ENCODE data around the gene AIF1L. TPM values are rescaled to one million over a fixed set of nuclear protein-coding genes. Genes with fewer than 3 reads are reported as not detected.
"Not testable (repeated sequence)": the region's sequence is repeated elsewhere in the genome, so short reads cannot be mapped to it uniquely, and the experiment has no call there.

The AIF1L gene
- total RNA-seq, 1 donor from 2014 or later, result 13.2 TPM

DNA sequence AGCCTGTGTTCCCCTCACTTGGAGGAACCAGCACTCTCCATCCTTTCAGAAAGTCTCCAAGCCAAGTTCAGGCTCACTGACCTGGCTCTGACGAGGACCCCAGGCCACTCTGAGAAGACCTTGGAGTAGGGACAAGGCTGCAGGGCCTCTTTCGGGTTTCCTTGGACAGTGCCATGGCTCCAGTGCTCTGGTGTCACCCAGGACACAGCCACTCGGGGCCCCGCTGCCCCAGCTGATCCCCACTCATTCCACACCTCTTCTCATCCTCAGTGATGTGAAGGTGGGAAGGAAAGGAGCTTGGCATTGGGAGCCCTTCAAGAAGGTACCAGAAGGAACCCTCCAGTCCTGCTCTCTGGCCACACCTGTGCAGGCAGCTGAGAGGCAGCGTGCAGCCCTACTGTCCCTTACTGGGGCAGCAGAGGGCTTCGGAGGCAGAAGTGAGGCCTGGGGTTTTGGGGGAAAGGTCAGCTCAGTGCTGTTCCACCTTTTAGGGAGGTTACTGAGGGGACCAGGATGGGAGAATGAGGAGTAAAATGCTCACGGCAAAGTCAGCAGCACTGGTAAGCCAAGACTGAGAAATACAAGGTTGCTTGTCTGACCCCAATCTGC is 24.4 kb downstream of the AIF1L start:
- no peak for DNase-seq (ENCODE audit: low spot score)

DNA sequence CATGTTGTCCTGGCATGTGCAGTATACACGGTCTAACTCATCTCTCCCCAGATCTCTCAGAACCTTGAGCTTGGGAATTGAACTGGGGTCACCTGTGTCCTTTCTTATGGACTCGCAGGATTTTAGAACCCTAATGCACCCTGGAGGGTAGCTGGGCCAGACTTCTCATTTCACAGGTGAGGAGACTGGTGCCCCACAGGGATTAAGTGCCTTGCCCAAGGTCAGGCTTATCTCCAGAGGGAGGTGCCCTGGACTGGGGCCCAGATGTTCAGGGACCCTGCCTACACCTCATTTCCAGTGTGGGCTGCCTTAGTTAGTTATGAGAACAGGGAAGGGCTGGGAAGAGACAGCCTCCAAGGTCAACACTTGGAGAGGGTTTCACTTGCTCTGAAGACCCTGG is 25.0 kb downstream of the AIF1L start:
- no peak for DNase-seq (ENCODE audit: low spot score)

DNA sequence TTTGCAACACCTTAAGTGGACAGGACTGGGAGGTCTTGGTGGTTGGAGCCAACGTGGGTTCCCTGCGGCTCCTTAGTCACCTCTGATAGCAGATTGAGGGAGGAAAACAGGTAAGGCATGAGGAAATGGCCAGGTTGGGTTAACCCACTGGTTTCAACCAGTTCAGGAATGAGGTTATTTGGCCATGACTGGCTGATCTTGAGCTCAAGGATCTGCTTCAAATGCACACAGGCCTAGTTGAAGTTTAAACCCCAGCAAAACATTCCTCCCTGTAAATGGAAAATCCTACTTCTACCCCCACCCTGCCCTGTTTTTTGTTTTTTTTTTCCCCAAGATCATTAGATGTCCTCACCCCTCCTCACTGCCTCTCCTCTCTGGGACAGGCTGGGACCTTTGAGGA is 25.8 kb downstream of the AIF1L start:
- no peak for DNase-seq (ENCODE audit: low spot score)

DNA sequence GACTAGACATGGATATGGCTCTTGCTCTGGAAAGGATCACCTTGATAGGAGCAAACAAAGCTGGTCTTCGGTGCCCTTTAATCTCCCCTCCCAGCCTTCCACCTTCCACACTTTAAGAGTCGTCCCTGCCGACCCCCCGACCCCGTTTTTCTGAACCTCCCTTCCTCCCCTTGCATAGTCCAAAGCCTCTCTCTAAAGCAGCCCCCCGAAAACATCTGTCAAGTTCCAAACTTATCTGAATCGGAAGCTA is 28.6 kb downstream of the AIF1L start:
- no peak for DNase-seq (ENCODE audit: low spot score)

DNA sequence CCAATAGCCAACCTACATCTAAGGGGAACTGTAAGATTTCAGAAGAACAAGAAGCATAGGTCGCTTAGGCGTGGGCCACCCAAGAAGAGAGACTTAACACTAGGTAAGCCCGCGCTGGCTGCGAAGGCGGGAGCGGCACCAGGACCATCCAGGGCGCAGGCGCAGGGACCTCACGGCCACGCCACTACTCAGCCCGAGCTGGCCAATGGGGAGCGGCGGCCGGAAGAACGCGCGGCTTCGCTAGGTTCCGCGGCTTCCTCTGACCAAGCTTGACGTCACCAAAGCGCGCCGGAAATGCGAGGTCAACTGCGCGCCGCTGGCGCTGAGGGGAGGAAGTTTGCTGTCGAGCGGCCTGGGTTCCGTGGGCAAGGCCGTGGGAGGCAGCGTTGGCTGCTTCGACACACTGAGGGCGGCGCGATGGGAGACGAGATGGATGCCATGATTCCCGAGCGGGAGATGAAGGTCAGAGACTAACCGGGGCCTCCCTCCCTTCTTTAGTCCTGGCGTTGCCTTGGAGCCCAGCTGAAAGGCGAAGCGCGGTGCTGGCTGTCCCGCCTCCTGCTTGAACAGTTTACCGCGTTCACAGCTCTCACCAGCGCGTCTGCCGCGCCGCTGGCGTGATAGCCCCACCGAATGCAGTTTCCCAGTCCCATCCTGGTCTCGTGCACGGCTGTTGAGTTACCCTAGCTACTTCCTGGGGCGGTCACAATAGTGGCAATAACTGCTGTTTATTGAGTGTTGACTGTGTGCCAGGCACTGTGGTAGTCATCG is 29.1 kb downstream of the AIF1L start, which contains the start of gene NUP214:
Gene NUP214 (plus strand): TSS at position 299 of the 771 bp plus-strand sequence. CDS start 119 bp downstream, at position 418.
- peak; percentile 99 for DNase-seq (ENCODE audit: low spot score)

DNA sequence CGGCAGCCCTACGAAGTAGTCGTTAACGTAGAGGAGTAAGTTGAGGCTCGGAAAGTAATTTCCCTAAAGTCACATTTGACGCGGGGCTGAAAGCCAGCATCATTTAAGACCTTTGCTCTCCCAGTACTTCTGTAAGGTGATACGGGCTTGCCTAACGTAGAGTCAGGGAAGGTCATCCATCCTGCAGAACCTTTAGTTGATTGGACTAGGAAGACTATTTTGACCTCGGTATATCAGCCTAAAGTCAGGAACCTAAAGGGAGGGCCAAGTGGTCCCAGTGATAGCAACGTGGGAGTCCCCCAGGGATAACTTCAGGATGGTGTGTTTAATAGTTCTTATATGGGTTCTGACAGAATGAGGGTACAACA is 29.7 kb downstream of the AIF1L start:
- no peak for DNase-seq (ENCODE audit: low spot score)

DNA sequence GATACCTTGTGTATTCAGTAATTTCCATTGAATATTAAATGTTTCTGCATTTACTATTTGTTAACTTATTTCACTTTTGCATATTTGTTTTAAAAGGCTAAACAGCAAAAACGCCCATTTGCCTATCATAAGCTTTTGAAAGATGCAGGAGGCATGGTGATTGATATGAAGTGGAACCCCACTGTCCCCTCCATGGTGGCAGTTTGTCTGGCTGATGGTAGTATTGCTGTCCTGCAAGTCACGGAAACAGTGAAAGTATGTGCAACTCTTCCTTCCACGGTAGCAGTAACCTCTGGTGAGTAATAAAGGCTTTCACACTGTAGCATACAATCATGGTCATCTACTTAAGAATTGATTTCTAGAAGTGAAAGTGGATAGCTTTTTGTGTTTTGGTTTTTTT is 32.9 kb downstream of the AIF1L start:
- no peak for DNase-seq (ENCODE audit: low spot score)

DNA sequence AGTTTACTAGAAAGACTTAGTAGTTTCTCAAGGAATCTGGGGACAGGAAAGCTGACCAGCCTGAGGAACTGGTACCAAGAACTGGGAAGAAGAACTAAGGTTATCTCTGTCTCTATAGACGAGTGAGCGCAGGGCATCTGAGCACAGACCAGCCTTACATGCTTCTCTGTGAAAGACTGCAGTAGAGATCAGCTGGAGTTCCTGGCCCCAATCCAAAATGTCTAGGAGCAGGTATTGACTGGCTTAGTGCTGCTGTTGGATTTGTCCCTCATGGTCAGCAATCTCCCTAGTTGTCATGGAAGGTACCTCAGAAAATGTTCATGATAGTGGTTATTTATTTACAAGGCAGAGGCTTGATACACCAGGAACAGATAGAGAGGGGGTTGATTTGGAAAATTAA is 42.3 kb downstream of the AIF1L start:
- DNase-seq (ENCODE audit: low spot score), result no peak

DNA sequence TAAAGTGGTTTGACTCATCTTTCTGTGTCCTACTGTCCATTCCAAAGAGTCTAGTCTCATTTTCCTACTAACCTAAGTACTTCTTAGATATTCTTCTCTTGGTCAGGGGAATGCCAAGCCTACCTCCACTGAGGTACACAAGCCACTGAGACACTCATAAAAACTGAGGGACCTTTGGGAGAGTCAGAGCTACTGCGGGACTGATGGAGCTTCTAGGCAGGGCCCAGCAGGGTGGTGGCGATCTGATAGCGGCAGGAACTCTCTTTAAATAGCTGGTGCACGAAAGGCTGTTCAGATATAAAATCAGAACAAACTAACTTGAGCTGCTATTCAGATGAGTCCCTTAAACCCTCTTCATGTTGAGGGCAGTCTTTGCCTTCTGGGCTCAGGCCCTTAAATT is 43.8 kb downstream of the AIF1L start:
- DNase-seq (ENCODE audit: low spot score), result no peak

DNA sequence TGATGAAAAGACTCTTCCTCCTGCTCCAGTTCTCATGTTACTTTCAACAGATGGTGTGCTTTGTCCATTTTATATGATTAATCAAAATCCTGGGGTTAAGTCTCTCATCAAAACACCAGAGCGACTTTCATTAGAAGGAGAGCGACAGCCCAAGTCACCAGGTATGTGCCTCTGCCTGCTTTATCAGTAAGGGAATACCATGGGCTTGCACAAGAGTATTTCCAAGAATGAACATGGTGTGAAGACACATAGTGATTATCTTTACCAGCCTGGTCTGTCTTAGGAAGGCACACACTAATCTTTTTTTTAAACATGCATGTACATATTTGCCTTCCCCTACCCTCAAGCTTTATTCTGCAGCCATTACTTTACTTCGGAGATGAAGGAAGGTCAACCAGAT is 44.2 kb downstream of the AIF1L start:
- DNase-seq (ENCODE audit: low spot score), result no peak

DNA sequence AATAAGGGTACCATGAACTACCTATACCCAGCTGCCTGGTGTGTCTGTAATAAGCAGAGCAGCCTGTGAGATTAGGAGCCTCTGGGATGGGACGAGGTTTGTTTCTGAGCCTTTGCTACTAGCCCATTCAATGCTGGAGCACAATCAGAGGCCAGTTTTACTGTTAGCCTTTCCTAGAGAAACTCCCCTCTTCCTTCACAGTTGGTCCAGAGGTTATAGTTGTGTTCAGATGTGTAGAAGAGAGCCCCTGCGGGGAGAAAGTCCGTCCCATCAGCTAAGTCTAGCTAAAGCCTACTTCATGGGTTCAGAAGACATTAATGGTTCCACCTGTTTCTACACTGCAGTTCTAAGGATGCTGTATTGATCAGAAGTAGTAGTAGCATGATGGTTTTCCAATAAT is 45.8 kb downstream of the AIF1L start:
- DNase-seq (ENCODE audit: low spot score), result no peak

DNA sequence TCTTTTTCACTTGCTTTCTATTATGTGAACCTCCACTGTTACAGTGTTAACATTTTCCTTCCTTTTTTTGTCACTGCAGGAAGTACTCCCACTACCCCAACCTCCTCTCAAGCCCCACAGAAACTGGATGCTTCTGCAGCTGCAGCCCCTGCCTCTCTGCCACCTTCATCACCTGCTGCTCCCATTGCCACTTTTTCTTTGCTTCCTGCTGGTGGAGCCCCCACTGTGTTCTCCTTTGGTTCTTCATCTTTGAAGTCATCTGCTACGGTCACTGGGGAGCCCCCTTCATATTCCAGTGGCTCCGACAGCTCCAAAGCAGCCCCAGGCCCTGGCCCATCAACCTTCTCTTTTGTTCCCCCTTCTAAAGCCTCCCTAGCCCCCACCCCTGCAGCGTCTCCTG is 47.9 kb downstream of the AIF1L start:
- DNase-seq (ENCODE audit: low spot score), result no peak

DNA sequence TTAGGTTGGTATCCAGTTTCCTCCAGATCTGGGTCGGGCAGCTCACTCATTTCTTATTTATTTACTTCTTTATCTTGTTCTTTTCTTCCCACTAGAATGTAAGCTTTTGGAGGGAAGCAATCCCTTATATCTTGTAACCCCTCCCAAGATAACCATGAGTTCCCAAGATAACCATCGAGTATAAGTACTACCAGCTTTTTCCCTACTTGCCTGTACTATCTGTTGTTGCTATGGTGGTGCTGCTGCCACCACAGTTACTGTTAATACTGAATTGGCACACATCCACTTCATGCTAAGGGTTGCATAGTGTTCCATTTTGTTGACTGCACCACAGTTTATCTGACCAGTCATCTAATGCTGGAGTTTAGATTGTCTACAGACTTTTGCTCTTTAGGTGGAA is 48.9 kb downstream of the AIF1L start:
- no peak for DNase-seq (ENCODE audit: low spot score)

DNA sequence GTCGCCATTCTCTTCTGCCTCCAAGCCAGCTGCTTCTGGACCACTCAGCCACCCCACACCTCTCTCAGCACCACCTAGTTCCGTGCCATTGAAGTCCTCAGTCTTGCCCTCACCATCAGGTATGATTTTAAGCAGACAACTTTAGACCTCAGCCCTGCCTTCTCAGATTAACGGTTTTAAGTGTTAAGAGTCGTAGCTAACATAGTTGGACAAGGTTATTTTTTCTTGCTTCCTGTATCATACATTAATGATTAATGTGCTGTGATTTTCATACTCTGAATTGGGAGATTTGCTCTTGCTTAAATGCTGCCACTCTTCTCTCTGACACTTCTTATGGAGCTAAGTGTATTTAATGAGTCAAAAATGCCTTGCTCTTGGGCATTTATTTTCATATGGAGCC is 49.9 kb downstream of the AIF1L start:
- no peak for DNase-seq (ENCODE audit: low spot score)

DNA sequence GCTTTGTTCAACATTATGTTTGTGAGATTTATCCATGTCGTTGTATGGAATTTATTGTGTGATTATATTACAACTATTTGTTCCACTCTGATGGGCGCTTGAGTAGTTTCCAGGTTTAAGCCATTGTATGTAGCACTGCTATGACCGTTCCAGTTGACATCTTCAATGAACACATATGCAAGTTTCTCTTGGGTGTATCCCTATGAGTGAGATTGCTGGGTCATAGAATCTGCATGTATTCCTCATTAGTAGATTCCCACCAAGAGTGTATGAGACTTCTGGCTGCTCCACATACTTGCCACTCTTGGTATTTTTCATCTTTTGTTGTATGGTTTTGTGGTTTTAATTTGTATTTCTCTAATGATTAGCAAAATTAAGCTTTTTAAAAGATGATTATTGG is 51.9 kb downstream of the AIF1L start:
- DNase-seq (ENCODE audit: low spot score), result no peak

DNA sequence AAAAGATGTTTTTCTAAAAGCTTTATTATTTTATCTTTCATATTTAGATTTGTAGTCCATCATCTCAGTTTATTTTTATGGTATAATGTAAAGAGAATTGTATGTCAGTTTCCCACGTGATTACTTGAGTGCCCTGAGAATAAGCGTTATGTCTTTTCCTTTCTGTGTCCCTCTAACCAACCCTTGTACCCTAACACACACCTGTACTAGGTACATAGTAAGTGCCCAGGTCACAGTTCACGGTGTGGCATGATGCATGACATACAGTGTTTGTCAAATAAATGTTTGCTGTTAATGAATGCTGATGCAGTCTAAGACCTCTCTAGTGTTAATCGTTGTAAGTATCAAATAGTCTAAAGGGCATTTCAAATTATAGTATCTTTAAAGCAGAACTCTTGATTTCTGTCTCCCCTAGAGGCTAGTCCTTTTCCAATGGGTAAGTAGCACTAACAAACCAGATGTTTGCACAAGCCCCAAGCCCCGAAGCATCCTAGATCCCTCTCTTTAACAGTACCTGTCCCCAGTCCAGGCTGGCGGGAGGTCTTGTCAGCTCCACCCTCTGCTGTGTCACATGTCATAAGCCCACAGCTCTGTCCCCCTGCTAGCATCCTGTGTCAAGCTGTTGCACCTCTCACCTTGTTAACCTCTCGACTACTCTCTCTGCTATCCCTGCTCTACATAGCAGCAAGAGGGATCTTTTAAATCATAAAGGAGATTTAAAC is 52.8 kb downstream of the AIF1L start:
- DNase-seq (ENCODE audit: low spot score), result no peak

DNA sequence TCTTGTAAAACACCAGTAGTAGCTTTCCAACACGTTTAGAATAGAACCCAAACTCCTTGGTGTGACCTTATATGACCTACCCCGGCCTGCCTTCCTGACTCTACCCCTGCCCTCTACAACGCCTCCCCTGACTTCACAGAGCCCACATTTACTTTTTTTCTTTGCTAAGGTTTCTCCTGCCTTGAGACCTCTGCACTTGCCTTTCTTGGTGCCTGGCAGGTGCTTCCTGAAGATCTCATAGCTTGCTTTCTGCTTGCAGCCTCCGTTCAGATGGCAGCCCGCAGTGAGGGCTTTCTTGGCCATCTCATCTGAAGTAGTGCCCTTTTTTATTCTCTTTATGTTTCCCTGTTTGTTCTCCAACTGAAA is 53.3 kb downstream of the AIF1L start:
- DNase-seq (ENCODE audit: low spot score), result no peak

DNA sequence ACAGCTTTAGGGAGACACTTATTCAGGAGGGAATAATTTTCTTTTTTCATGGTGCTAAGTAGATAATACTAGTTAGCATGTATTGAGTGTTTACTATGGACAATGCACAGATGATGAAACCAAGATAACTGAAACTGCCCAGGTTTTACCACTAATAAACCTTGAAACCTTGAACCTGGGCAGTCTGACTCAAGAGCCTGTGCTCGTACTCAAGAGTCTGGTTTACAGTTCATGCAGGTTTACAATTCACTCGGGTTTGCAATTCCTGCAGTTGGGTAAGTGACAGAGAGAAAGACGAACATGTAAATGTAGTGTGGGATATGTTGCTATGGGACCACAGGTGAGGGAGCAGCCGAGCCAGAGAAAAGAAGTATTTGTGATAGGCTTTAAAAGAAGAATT is 57.3 kb downstream of the AIF1L start:
- no peak for DNase-seq (ENCODE audit: low spot score)

DNA sequence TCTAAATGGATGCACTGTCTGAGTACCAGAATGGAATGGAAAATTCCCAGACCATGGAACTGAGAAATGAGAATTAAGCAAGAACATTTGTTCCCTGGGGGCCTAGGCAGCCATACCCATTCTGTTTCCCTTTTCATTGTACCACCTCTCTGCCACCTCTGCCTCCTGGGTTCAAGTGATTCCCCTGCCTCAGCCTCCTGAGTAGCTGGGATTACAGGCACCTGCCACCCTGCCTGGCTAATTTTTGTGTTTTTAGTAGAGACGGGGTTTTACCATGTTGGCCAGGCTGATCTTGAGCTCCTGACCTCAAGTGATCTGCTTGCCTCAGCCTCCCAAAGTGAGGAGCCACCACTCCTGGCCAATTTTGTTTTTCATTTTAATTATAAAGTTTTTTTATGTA is 62.3 kb downstream of the AIF1L start:
- not testable (repeated sequence) for DNase-seq (ENCODE audit: low spot score)

DNA sequence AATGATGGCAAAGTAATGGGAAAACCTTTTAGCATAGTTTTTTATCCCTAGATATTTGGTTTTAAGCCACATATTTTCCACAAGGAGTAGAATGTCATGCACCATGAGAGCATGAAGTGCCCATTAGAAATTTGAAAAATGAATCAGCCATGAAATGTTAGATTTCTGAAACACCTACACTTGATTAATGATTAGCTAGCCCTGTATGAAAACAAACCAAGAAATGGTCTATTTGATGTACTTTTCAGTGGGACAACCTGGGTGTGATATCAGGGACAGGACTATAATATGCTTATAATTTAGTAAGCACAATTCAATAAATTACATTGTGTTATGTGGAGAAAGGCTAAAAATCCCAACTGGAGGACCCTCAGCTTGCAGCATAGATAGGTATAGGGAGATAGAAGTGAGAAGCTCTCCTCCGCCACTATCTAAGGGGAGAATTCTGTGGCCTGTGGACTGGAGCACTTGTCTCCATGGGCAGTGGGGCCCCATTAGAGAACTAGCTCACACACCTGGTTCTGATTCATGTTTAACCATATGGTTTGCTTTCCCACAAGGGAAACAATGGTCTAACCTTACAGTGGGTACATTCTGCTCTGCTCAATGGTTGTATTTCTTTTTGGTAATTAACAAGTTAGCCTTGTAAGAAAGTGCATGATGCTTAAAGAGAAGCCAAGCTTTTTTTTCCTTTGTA is 64.2 kb downstream of the AIF1L start:
- no peak for DNase-seq (ENCODE audit: low spot score)

DNA sequence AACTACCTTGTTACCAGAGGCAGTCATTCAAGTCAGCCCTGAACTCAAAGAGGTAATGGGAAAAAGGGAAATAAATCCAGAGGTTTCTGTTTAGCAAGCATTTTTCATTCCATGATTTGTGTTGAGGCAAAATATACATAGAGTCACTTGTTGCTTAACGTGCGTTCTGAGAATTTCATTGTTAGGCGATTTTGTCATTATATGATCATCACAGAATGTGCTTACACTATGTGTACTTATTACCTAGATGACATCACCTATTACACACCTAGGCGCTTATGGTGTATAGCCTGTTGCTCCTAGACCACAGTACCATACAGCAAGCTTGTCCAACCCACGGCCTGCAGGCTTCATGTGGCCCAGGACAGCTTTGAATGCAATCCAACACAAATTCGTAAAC is 65.3 kb downstream of the AIF1L start:
- no peak for DNase-seq (ENCODE audit: low spot score)

DNA sequence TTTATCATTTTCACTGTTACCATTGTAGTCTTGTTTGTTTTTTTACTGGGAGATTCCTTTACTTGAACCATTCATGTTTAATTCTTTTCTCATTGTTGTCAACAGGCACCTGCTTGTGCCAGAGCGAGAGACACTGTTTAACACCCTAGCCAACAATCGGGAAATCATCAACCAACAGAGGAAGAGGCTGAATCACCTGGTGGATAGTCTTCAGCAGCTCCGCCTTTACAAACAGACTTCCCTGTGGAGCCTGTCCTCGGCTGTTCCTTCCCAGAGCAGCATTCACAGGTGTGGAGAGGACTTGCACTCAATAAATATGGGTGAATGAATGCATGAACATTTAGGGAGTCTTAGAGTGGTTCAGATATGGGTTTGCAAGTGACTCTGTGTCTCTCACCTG is 66.6 kb downstream of the AIF1L start:
- DNase-seq (ENCODE audit: low spot score), result no peak

DNA sequence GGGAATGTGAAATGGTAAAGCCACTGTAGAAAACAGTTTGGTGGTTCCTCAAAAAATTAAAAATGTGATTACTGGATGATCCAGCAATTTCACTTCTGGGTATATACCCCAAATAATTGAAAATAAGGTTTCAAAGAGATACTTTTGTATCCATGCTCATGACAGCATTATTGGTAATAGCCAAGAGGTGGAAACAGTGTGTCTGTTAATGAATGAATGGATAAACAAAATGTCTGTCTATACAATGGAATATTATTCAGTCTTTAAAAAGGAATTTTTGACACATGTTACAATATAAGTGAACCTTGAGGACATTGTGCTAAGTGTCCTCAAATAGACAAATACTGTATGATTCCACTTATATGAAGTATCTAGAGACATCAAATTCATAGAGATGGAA is 69.2 kb downstream of the AIF1L start:
- no peak for DNase-seq (ENCODE audit: low spot score)

All from ureter (tissue), 1 donor.